HG02763 (cell line): ENCODE measurements around the gene OR2AT4.

ENCODE experiments used
- ATAC-seq: cut with Tn5 transposase; IDR thresholded peaks from one replicate; pipeline ENCODE4 v1.9.1; 2021; ENCODE audit warnings: mild to moderate bottlenecking, moderate library complexity; ENCODE audit not compliant: unreplicated experiment

OR2AT4 gene

DNA sequence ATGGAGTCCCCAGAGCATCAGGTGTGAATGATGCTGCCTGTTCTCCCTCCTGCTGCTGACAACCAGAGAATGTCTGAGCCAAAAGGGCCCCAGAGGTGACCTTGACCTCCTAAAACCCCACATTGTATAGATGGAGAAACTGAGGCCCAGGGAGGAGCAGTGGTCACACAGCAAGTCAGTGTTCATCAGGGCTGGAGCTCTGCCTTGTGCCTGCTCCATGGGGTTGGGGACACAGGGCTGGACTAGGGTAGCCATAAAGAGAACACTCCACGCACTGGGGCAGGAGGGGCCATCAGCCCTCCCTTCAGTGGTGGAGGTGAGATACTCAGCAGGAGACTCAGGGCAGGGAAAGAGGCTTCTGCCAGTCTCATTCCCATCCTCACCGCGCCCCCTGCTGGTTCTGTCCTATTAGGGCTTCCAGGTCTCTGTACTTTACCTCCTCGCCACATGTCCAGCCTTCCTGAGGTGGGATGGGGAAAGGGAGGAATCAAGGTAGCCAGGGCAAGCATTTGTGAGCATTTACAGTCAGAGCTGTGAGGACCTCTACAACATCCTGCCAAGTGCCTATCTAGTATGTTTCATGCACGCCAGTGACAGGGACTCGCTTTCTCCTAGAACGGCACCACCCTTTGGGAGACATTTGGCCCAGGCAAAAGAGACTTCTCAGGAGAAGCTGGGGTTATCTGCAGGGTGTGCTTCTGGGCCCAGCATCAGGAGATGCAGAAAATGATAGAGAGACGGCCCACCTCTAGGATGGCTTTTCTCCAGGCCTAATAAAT, 64.7 kb downstream of the OR2AT4 start:
- ATAC-seq, result no peak
